ENCODE measurements around the gene RABGAP1L.
"Not testable (repeated sequence)": the region's sequence is repeated elsewhere in the genome, so short reads cannot be mapped to it uniquely, and the experiment has no call there.

RABGAP1L gene

GRCh38 chr1:174858301-174858700 is 699.0 kb downstream of the RABGAP1L start:
- DNase-seq = no peak

- DNase-seq = no peak
These were observed 711.0 kb downstream of the RABGAP1L start for GRCh38 chr1:174870319-174870718.

- no peak for DNase-seq
These were observed 712.6 kb downstream of the RABGAP1L start for GRCh38 chr1:174871886-174872285.

- no peak for DNase-seq
These were observed 713.3 kb downstream of the RABGAP1L start for GRCh38 chr1:174872615-174873058.

GRCh38 chr1:174874331-174875053 is 715.2 kb downstream of the RABGAP1L start:
- peak in 1 of 56 donors; percentile 16 for DNase-seq

GRCh38 chr1:174875306-174875705 is 716.0 kb downstream of the RABGAP1L start:
- peak in 2 of 56 donors; percentile 1 to 8 for DNase-seq

- peak in 13 of 56 donors; percentile 2 to 24 (median 9) for DNase-seq
These were observed 717.9 kb downstream of the RABGAP1L start for GRCh38 chr1:174877208-174877673.

DNA sequence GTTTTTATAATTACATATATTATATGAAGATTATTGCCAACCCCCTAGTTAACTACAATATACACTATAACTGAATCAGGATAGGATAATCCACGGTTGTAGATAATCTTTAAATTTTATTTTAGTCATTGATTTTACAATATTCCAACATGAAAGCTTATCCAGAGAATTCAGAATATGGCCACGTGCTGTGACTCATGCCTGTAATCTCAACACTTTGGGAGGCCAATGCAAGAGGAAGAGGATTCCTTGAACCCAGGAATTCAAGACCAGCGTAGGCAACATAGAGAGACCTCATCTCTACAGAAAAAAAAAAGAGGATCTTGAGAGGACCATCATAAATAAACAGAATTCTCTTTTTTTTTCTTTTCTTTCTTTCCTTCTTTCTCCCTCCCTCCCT is 720.9 kb downstream of the RABGAP1L start:
- DNase-seq = no peak

DNA sequence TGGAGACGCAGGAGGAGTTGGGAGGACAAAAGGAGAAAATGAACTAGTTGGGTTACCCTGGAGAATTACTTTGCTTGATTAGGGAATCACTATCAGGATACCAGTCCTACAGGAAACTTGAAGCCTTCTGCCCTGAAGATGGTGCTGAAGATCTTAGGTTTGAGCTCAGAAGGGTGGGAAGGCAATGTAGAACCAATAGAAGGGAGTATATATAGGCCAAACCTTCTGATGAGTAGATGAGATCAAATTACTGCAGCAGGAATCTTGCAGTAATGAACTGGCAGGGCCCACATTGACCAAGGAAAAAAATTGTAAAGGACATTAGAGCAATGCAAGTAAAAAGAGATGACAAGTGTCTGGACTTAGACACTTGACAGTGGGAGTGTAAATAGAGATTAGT is 724.1 kb downstream of the RABGAP1L start:
- DNase-seq = no peak

- no peak for DNase-seq
These were observed 724.7 kb downstream of the RABGAP1L start for GRCh38 chr1:174884038-174884437.

GRCh38 chr1:174884566-174884965 is 725.2 kb downstream of the RABGAP1L start:
- DNase-seq = no peak

GRCh38 chr1:174890024-174890423 is 730.7 kb downstream of the RABGAP1L start:
- DNase-seq = no peak

DNA sequence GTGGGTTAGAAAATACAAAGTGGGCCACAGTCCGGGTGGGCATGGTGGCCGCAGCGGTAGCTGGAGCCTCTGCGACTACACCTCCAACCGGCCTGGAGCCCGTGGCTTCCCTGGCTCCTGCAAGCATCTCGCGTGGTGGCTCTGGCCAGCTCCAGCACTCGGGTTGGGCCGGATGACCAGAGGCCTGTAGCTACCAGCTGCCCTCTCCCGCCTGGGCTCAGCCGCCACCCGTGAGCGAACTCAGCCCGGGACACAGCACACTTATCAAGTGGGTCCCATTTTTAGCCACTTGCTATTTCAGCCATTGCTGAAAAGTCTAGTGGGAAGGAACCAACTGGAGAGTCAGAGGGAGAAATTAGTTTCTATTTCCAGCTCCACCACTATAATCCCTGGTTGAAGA is 732.7 kb downstream of the RABGAP1L start:
- no peak for DNase-seq

- DNase-seq = no peak
These were observed 734.9 kb downstream of the RABGAP1L start for GRCh38 chr1:174894117-174894762.

DNA sequence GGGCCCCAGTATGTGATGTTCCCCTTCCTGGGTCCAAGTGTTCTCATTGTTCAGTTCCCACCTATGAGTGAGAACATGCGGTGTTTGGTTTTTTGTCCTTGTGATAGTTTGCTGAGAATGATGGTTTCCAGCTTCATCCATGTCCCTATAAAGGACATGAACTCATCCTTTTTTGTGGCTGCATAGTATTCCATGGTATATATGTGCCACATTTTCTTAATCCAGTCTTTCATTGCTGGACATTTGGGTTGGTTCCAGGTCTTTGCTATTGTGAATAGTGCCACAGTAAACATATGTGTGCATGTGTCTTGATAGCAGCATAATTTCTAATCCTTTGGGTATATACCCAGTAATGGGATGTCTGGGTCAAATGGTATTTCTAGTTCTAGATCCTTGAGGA is 736.3 kb downstream of the RABGAP1L start:
- DNase-seq = not testable (repeated sequence)

GRCh38 chr1:174898102-174898797 is 738.9 kb downstream of the RABGAP1L start:
- no peak for DNase-seq

- no peak for DNase-seq
These were observed 741.0 kb downstream of the RABGAP1L start for GRCh38 chr1:174900317-174900716.

DNA sequence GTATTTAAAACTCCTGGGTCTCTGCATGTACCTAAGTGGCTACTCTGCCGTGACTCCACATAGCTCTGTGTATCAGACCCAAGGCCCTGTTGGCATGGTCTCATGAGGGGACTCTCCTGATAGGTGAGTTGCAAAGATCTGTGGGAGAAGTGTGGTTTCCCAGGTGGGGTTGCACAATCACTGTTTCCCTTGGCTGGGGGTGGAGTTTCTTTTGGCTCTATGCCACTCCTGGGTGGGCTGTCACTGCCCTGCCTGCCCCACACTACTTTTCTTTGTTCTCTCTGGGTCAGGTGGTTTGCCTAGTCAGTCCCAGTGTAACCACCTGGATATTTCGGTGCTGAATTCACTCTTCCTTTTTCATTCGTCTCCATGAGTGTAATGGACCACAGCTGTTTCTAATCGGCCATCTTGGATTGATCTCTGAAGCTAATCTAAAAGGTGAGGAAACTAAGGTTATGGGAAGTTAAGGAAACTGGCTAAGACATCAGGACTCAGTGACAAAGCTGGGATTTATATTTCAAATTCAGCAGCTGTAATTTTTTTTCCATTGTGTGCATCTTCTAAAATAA is 743.3 kb downstream of the RABGAP1L start:
- DNase-seq = no peak

- no peak for DNase-seq
These were observed 752.3 kb downstream of the RABGAP1L start for GRCh38 chr1:174911606-174912005.

DNA sequence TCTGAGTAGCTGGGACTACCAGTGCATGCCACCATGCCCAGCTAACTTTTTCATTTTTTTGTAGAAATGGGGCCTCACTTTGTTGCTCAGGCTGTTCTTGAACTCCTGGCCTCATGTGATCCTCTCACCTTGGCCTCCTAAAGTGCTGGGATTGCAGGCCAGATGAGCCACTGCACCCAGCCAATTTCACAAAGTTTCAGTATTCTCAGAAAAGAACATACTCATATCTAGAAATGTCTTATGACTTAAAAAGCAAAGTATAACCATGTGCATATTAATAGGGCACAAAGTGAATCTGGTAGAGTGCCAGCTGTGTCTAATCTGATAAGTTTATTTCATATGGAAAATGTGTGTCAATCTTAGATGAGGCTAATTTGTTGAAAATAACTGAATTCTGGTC is 752.9 kb downstream of the RABGAP1L start:
- no peak for DNase-seq

DNA sequence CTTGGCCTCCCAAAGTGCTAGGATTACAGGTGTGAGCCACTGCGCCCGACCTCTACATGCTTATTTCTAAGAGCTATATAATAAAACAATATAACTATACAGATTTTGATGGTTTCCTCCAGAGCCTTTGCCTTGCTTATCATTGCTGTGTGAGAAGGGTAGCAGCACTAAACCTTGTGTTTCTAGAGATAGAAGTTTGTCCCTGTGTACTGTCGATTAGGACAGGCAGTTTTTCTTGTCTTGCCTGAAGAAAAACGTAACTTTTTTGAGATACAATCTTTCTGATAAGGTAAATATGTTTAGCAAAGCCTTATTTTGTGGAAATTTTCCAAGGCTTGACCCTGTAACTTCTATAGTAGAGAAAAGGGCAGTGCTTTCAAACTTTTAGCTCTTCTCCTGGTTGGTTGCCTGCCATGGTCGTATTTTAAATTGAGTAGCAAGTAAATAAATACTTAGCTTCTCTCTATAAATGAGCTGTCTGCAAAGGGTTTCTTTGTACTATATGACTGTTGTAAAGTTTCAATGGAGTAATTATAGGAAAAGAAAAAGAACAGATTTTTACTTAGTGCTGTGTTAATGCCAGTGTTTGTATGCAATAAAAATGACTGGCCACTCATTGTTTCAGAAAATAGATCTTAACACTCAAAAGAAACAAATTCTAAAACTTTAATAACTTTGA is 754.0 kb downstream of the RABGAP1L start:
- DNase-seq = no peak
